Measurements from ENCODE around the gene NOL7.
A peak's percentile ranks its signal among the peaks of the same experiment; 100 is the strongest.

Gene NOL7

GRCh38 chr6:13600036-13600435 lies 15.1 kb upstream of the NOL7 start:
- ATAC-seq, result no peak

GRCh38 chr6:13604135-13604534 lies 11.0 kb upstream of the NOL7 start:
- ATAC-seq, result no peak

GRCh38 chr6:13604546-13605416 lies 10.4 kb upstream of the NOL7 start:
- no peak for ATAC-seq

GRCh38 chr6:13605634-13606033 lies 9.5 kb upstream of the NOL7 start:
- no peak for ATAC-seq

GRCh38 chr6:13611715-13612114 lies 3.4 kb upstream of the NOL7 start:
- ATAC-seq, result no peak

GRCh38 chr6:13613029-13613594 lies 2.0 kb upstream of the NOL7 start:
- ATAC-seq, result no peak

- peak; percentile 15 to 25 for ATAC-seq
Measured at GRCh38 chr6:13614126-13614925, 809 bp upstream of the NOL7 start.

- peak; percentile 26 to 42 for ATAC-seq
Measured at GRCh38 chr6:13615792-13616120, 621 bp downstream of the NOL7 start.

- ATAC-seq, result no peak
Measured at GRCh38 chr6:13617066-13617465, 1.9 kb downstream of the NOL7 start.

- ATAC-seq, result peak; percentile 70 to 75
Measured at GRCh38 chr6:13624871-13625288, 9.7 kb downstream of the NOL7 start.

GRCh38 chr6:13629459-13630116 lies 14.5 kb downstream of the NOL7 start:
- ATAC-seq, result no peak

- peak; percentile 91 to 92 for ATAC-seq
Measured at GRCh38 chr6:13630499-13630898, 15.4 kb downstream of the NOL7 start.

GRCh38 chr6:13633343-13633742 lies 18.2 kb downstream of the NOL7 start:
- ATAC-seq, result no peak

- ATAC-seq, result no peak
Measured at GRCh38 chr6:13635948-13636658, 21.0 kb downstream of the NOL7 start.

- ATAC-seq, result no peak
Measured at GRCh38 chr6:13638014-13638413, 22.9 kb downstream of the NOL7 start.

- no peak for ATAC-seq
Measured at GRCh38 chr6:13638626-13639025, 23.5 kb downstream of the NOL7 start.

GRCh38 chr6:13641315-13641714 lies 26.2 kb downstream of the NOL7 start:
- ATAC-seq, result peak; percentile 63

GRCh38 chr6:13643125-13643524 lies 28.0 kb downstream of the NOL7 start:
- ATAC-seq, result peak; percentile 23 to 37

- no peak for ATAC-seq
Measured at GRCh38 chr6:13648850-13649249, 33.7 kb downstream of the NOL7 start.

GRCh38 chr6:13649393-13649792 lies 34.3 kb downstream of the NOL7 start:
- peak; percentile 81 to 83 for ATAC-seq

GRCh38 chr6:13653296-13653695 lies 38.2 kb downstream of the NOL7 start:
- ATAC-seq, result peak; percentile 50 to 65

- no peak for ATAC-seq
Measured at GRCh38 chr6:13654496-13654895, 39.4 kb downstream of the NOL7 start.
